Natural killer cell treated with Interleukin-12 subunit alpha and Interleukin-12 subunit beta and Interleukin-15 and Interleukin-18, amount 100 ng/mL, for 72 hours (primary cell): ENCODE results near the gene PLD6. TPM values are rescaled to one million over a fixed set of nuclear protein-coding genes. Genes with fewer than 3 reads are reported as not detected.

ENCODE experiments used
- ATAC-seq, 2 donors: fragments of 150-1000 bp; cut with Tn5 transposase in 1 of 2; sonication (Bioruptor Pico), chemical (Tn5 transposase) in 1 of 2; 2 replicates each; pipeline ENCODE4 v1.10.0; 2021
- DNase-seq: peaks from one replicate; pipeline ENCODE4 v3.0.0; 2022; ENCODE audit warnings: low spot score
- H3K27ac Mint-ChIP-seq, 2 donors: 1 replicate in 1 of 2; 2 replicates in 1 of 2; pipeline ENCODE4 v1.8.0; 2022; ENCODE audit warnings: mixed read lengths in 2 of 2, mild to moderate bottlenecking in 1 of 2, moderate library complexity in 1 of 2
- H3K27me3 Mint-ChIP-seq, 2 donors: 1 replicate in 1 of 2; 2 replicates in 1 of 2; pipeline ENCODE4 v1.8.0; 2022; ENCODE audit warnings: mixed read lengths in 2 of 2
- H3K36me3 Mint-ChIP-seq: one replicate; pipeline ENCODE4 v1.8.0; 2022; ENCODE audit warnings: mixed read lengths
- H3K4me1 Mint-ChIP-seq, 2 donors: 1 replicate in 1 of 2; 2 replicates in 1 of 2; pipeline ENCODE4 v1.8.0; 2022; ENCODE audit warnings: low read depth in 2 of 2, mixed read lengths in 2 of 2, mild to moderate bottlenecking in 1 of 2
- H3K4me3 Mint-ChIP-seq: one replicate; pipeline ENCODE4 v1.8.0; 2022; ENCODE audit warnings: mixed read lengths
- H3K9me3 Mint-ChIP-seq: 2 replicates; pipeline ENCODE4 v1.8.0; 2022; ENCODE audit warnings: mixed read lengths
- total RNA-seq, 2 donors: library from RNA; stranded (reverse); gene quantifications; one replicate each; pipeline ENCODE4 v1.2.3, GENCODE V29; 2022

Gene PLD6
- total RNA-seq, 2 donors from 2014 or later, result 3.4 to 18.2 TPM

DNA sequence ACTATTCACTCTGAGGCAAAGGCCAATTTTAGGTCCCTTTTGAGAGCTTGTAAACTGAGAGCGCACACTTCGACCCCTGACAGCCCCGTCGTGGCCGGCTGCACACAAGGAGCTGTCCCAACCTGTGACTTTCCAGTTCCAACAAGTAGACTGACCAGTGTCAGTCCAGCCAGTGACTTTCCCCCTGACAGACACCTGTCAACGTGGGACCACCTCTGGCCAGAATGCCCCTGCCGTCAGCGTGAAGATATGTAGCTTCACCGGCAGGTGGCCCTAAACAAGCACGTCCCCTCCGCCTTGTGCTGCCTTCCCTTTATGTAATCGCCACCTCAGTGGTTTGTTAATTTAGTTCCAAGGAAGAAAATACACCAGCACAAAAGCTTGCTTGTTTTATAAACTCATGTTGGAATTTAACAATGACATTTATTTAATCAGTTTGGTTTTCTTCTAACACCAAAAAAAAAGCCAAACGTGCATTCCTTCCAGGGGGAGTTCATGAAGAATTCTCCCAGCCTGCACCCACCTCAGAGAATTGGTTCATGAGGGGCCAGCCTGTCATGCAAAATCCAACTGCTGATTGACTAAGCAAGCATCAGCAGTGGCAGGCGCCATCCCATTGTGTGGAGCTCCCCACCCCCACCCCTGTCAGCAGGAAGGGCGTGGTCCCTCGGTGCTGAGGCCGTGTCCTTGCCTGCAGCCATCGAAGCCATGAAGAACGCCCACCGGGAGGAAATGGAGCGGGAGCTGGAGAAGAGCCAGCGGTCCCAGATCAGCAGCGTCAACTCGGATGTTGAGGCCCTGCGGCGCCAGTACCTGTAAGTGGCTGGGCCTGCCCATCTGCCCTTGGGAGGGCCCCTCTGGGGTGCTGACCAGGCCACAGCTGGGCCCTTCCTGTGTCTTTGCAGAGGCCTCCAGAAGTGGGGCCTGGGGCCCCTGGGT is 33.9 kb downstream of the PLD6 start:
- peaks cover 22 to 29% of the 10 kb centered on the region in 2 donors for H3K4me1 Mint-ChIP-seq
- H3K9me3 Mint-ChIP-seq, result no peaks in the 10 kb centered on the region
- no peak overlapping the region for H3K4me3 Mint-ChIP-seq
- peaks cover 5% of the 10 kb centered on the region for H3K36me3 Mint-ChIP-seq
- DNase-seq (no peak), ATAC-seq (no peak)
- H3K27me3 Mint-ChIP-seq, result no peaks in the 10 kb centered on the region
- H3K27ac Mint-ChIP-seq, result no peak overlapping the region

DNA sequence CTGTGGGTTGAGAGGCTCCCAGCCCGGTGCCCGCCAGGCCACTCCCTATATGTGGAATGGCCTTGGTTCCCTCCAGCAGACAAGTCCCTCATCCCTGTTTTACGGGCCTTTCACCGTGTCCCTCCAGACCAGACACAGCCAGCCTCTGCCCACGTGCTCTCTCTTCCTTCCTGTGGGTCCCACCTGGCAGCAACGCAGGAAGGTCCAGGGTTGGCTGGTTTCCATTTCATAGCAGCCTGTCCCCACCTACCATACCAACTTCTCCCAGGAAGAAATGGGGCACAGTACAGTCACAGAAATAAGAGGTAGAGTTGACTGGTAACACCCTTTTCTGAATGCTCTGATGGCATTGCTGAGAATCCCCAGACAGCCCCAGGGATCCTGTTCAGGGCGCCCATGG is 34.9 kb downstream of the PLD6 start:
- no peak overlapping the region for H3K4me3 Mint-ChIP-seq
- no peaks in the 10 kb centered on the region for H3K9me3 Mint-ChIP-seq
- no peaks in the 10 kb centered on the region for H3K27me3 Mint-ChIP-seq
- peak overlapping the region in 1 of 2 donors; percentile 76 for H3K27ac Mint-ChIP-seq
- DNase-seq (no peak), ATAC-seq (no peak)
- peaks cover 9% of the 10 kb centered on the region for H3K36me3 Mint-ChIP-seq
- H3K4me1 Mint-ChIP-seq, result peaks cover 26% of the 10 kb centered on the region in 2 donors

DNA sequence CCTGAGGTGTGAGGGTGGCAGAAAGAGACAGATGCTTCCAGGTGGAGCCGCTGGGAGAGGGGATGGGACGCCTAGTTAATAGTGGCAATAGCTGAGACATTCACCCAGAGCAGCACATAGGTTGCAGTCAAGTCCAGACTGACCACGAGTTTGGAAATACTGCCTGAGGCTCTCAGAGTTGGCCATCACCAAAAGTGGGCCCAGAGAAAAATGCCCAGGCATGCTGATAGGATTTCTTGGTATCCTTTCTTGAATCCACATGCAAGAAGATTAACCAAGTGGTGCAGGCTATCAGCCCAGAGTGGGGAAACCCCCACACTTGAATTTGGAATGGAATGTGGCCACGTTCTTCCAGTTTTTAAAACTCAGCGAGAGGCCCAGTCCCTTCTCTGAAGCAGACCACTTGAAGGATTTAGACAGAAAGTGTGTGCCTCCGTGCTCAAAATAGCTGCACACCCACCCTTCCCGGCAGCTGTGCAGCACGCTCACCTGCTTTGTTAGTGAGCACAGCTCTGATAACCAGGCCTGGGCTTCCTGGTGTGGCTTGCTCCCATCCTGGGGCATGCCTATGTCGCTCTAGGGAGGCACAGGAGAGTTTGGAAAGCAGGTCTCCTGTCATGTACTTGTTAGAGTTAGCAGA is 35.7 kb downstream of the PLD6 start:
- Mint-ChIP-seq H3K27ac (peak overlapping the region in 1 of 2 donors; percentile 76), H3K4me3 (no peak overlapping the region), H3K36me3 (peaks cover 9% of the 10 kb centered on the region), H3K27me3 (no peaks in the 10 kb centered on the region), H3K9me3 (no peaks in the 10 kb centered on the region), H3K4me1 (peaks cover 24 to 26% of the 10 kb centered on the region in 2 donors)
- ATAC-seq (no peak), DNase-seq (no peak)

DNA sequence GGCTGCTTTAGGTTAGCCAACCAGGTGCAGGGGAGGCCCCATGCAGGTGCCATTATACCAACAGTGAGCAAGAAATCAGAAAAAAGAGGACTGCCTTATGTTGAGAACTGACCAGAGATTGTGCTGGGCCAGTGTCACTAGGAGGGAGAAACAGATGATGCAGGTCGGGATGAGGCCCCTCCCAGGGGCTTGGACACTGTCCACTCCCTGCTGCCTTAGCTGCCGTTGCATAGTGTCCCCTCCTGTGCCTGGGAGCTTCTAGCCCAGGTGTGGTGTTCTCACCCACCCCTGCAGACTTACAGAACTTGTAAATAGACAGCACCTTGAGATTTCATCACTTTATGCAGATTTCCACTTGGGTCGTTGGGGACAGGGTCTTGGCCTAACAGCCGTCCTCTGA is 36.7 kb downstream of the PLD6 start:
- DNase-seq (no peak), ATAC-seq (no peak)
- peaks cover 9% of the 10 kb centered on the region for H3K36me3 Mint-ChIP-seq
- H3K27ac Mint-ChIP-seq, result no peak overlapping the region
- no peak overlapping the region for H3K4me3 Mint-ChIP-seq
- H3K4me1 Mint-ChIP-seq, result peaks cover 24 to 26% of the 10 kb centered on the region in 2 donors
- no peaks in the 10 kb centered on the region for H3K9me3 Mint-ChIP-seq
- H3K27me3 Mint-ChIP-seq, result no peaks in the 10 kb centered on the region

DNA sequence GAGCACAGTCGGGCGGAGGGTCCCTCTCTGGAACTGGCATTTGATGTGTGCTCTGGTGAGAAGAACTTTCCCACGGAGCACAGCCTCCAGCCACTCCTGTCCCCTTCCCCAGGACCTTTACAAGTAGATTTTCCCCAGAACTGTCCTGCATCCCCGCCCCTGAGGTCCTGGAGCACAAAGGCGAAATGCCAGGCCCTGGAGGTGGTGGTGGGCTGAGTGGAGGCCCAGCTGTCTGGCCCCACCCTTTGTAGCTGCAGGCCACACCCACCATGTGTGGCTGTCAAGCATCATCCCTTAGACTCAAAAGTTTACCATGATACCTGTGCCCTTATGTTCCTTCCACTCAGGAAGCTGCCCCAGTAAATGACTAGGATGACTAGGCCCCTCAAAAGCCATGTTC is 37.7 kb downstream of the PLD6 start:
- H3K27ac Mint-ChIP-seq, result no peak overlapping the region
- DNase-seq (no peak), ATAC-seq (no peak)
- H3K4me3 Mint-ChIP-seq, result no peak overlapping the region
- no peaks in the 10 kb centered on the region for H3K27me3 Mint-ChIP-seq
- no peaks in the 10 kb centered on the region for H3K9me3 Mint-ChIP-seq
- peaks cover 19 to 26% of the 10 kb centered on the region in 2 donors for H3K4me1 Mint-ChIP-seq
- H3K36me3 Mint-ChIP-seq, result peaks cover 9% of the 10 kb centered on the region

DNA sequence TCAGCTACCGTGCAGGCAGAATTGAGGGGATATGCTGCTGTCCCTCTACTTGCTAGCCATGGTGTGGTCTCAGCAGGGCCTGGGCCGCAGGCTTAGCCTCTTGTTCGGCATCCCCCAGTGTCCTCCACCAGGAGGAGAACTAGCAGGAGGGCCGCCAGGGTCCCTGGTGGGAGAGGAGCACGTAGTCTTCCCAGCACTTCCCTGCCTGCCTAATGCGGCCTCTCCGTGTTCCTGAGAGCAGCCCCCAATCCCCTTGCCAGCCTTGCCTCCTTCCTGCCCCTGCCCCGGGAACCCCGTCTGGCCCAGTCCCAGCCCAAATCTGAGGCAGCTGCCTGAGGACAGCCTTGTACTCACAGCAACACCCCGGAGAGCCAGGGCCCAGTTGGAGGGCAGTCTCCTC is 38.1 kb downstream of the PLD6 start:
- no peak for DNase-seq
- Mint-ChIP-seq H3K9me3 (no peaks in the 10 kb centered on the region), H3K36me3 (peaks cover 9% of the 10 kb centered on the region), H3K4me3 (no peak overlapping the region), H3K27me3 (no peaks in the 10 kb centered on the region), H3K4me1 (peaks cover 15 to 25% of the 10 kb centered on the region in 2 donors), H3K27ac (no peak overlapping the region)
- ATAC-seq, result no peak

DNA sequence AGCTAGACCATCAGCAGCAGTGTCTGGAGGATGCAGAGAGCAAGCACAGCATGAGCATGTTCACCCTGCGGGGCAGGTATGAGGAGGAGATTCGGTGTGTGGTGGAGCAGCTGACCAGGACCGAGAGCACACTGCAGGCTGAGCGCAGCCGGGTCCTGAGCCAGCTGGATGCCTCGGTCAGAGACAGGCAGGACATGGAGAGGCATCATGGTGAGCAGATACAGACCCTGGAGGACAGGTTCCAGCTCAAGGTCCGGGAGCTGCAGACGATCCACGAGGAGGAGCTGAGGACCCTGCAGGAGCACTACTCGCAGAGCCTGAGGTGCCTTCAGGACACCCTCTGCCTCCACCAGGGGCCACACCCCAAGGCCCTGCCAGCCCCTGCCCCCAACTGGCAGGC is 38.8 kb downstream of the PLD6 start:
- peak overlapping the region in 1 of 2 donors; percentile 34 for H3K27ac Mint-ChIP-seq
- peaks cover 8 to 20% of the 10 kb centered on the region in 2 donors for H3K4me1 Mint-ChIP-seq
- DNase-seq, result no peak
- peaks cover 9% of the 10 kb centered on the region for H3K36me3 Mint-ChIP-seq
- no peaks in the 10 kb centered on the region for H3K9me3 Mint-ChIP-seq
- H3K27me3 Mint-ChIP-seq, result no peaks in the 10 kb centered on the region
- no peak overlapping the region for H3K4me3 Mint-ChIP-seq
- peak in 1 of 2 donors; percentile 14 for ATAC-seq

DNA sequence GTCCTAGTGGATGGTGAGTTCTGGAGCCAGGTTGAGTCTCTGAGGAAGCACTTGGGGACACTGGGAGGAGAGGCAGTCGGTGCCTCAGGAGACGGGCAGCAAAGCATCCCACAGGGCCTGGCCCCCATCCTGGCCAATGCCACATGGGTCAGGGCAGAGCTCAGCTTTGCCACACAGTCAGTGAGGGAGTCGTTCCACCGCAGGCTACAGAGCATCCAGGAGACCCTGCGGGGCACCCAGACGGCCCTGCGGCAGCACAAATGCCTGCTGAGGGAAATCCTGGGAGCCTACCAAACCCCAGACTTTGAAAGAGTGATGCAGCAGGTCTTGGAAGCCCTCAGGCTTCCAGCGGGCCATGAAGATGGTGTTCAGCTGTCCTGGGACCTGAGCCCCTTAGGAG is 39.7 kb downstream of the PLD6 start:
- DNase-seq, result no peak
- Mint-ChIP-seq H3K27ac (no peak overlapping the region), H3K36me3 (peaks cover 7% of the 10 kb centered on the region), H3K4me1 (peaks cover 5 to 17% of the 10 kb centered on the region in 2 donors), H3K4me3 (no peak overlapping the region), H3K9me3 (no peaks in the 10 kb centered on the region), H3K27me3 (no peaks in the 10 kb centered on the region)
- ATAC-seq, result no peak

DNA sequence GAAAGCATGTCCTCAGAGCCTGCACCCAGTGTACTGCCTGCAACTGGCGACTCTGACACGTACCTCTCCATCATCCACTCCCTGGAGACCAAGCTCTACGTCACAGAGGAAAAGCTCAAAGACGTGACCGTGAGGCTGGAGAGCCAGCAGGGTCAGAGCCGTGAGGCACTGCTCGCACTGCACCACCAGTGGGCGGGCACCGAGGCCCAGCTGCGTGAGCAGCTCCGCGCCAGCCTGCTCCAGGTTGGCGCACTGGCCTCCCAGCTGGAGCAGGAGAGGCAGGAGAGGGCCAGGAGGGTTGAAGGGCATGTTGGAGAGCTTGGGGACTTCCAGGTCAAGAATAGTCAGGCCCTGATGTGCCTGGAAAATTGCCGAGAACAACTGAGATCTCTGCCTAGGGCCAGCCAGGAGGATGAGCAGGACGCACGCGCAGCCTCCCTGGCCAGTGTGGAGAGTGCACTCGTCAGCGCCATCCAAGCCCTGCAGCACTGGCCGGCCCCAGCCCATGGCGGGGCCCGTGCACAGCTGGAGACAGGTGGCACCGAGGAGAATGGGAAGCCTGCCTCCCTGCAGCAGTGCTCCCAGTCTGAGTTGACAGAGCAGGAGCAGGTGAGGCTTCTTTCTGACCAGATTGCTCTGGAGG is 40.3 kb downstream of the PLD6 start:
- Mint-ChIP-seq H3K4me1 (peaks cover 0 to 13% of the 10 kb centered on the region in 2 donors), H3K9me3 (no peaks in the 10 kb centered on the region), H3K27ac (no peak overlapping the region), H3K27me3 (no peaks in the 10 kb centered on the region), H3K4me3 (no peak overlapping the region), H3K36me3 (peaks cover 5% of the 10 kb centered on the region)
- DNase-seq, result no peak
- ATAC-seq, result no peak

DNA sequence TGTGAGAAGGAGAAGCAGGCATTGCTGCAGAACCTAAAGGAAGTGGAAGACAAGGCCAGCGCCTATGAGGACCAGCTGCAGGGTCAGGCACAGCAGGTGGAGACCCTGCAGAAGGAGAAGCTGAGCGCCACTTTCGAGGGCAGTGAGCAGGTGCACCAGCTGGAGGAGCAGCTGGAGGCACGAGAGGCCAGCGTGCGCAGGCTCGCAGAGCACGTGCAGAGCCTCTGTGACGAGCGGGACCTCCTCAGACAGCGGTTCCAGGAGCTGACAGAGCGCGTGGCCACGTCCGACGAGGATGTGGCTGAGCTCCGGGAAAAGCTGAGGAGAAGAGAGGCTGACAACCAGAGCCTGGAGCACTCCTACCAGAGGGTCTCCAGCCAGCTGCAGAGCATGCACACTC is 41.5 kb downstream of the PLD6 start:
- no peak for ATAC-seq
- Mint-ChIP-seq H3K27me3 (no peaks in the 10 kb centered on the region), H3K9me3 (no peaks in the 10 kb centered on the region), H3K36me3 (peaks cover 5% of the 10 kb centered on the region), H3K4me3 (no peak overlapping the region), H3K27ac (no peak overlapping the region), H3K4me1 (peaks cover 0 to 11% of the 10 kb centered on the region in 2 donors)
- no peak for DNase-seq

DNA sequence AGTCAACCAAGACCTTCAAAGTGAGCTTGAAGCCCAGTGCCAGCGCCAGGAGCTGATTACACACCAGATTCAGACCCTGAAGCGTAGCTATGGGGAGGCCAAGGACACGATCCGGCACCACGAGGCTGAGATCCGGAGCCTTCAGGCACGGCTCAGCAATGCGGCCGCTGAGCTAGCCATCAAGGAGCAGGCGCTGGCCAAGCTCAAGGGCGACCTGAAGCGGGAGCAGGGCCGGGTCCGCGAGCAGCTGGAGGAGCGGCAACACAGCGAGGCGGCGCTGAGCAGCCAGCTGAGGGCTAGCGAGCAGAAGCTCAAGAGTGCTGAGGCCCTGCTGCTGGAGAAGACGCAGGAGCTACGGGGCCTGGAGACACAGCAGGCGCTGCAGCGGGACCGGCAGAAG is 42.0 kb downstream of the PLD6 start:
- Mint-ChIP-seq H3K27me3 (no peaks in the 10 kb centered on the region), H3K9me3 (no peaks in the 10 kb centered on the region), H3K4me1 (peaks cover 0 to 7% of the 10 kb centered on the region in 2 donors), H3K36me3 (peaks cover 5% of the 10 kb centered on the region), H3K4me3 (no peak overlapping the region), H3K27ac (no peak overlapping the region)
- no peak for ATAC-seq
- DNase-seq, result no peak

DNA sequence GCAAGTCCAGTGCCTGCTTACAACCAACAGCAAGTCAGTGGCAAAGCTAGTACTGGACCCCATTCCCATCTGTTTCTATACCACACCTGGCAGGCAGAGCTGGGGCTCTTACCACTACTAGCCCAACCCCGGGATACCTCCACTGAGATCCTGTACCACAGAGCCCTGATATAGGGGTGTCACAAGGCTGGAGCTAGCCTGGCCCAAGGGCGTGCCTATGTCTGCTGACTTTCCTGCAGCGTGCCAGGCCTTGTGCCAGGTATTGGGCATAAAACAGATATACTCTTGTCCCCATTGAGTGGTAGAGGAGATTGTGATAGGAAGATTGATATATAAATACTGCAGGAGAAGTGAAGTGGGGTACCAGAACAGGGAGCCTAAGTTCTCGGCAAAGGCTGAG is 44.4 kb downstream of the PLD6 start:
- H3K9me3 Mint-ChIP-seq, result no peaks in the 10 kb centered on the region
- no peaks in the 10 kb centered on the region for H3K4me1 Mint-ChIP-seq
- ATAC-seq (no peak), DNase-seq (no peak)
- no peaks in the 10 kb centered on the region for H3K27me3 Mint-ChIP-seq
- no peak overlapping the region for H3K4me3 Mint-ChIP-seq
- no peak overlapping the region for H3K27ac Mint-ChIP-seq
- H3K36me3 Mint-ChIP-seq, result no peaks in the 10 kb centered on the region

DNA sequence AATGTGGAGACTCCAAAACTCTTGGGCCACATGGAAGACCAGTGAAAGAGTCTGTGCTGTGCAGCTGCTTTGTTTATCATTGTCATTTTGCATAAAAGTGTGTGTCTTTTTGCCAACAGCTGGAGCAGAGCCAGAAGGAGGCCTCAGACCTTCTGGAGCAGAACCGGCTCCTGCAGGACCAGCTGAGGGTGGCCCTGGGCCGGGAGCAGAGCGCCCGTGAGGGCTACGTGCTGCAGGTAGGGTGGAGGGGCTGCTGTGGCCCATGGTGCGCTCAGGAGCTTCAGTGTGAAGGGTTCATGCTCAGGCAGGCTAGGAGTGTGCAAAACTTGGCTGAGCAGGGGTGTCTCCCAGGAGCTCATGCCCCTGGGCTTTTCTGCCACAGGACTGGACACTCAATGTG is 45.0 kb downstream of the PLD6 start:
- ATAC-seq, result no peak
- Mint-ChIP-seq H3K4me3 (no peak overlapping the region), H3K27ac (no peak overlapping the region), H3K36me3 (no peaks in the 10 kb centered on the region), H3K4me1 (no peaks in the 10 kb centered on the region), H3K27me3 (no peaks in the 10 kb centered on the region), H3K9me3 (no peaks in the 10 kb centered on the region)
- no peak for DNase-seq

DNA sequence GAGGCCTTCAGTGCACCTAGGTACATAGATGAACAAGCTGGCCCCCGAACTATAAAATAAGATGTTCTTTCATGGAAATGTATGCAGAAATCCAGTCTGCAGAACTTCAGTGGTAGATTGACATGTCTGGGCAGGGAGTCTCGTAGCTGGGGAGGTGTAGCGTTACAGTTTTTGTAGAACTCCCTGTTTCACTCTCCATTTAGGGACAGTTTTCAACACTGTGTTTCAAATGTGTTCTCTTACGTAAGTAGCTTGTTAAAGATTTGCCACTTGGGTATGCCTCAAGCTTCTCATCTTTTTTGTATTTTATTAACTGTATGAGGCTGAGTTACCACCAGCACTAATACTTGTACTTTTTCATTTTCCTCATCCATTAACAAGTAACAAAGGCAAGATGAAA is 46.6 kb downstream of the PLD6 start:
- H3K27ac Mint-ChIP-seq, result no peak overlapping the region

More for the DNA sequence above, 46.6 kb downstream of the PLD6 start:
- Mint-ChIP-seq H3K36me3 (peaks cover 4% of the 10 kb centered on the region), H3K9me3 (no peaks in the 10 kb centered on the region), H3K27me3 (no peaks in the 10 kb centered on the region), H3K4me1 (peaks cover 0 to 4% of the 10 kb centered on the region in 2 donors), H3K4me3 (no peak overlapping the region)
- DNase-seq (no peak), ATAC-seq (no peak)
